RPMI7951 (cell line): ENCODE results near the gene OBSL1. TPM values are rescaled to one million over a fixed set of nuclear protein-coding genes. Genes with fewer than 3 reads are reported as not detected.
A peak's percentile ranks its signal among the peaks of the same experiment; 100 is the strongest.

Source experiments
- DNase-seq: peaks from one replicate; pipeline ENCODE4 v3.0.0-alpha.2; 2012; ENCODE audit warnings: low read depth
- total RNA-seq: library from RNA; depleted of rRNA; stranded (reverse); fragments of >200 nt; shearing (Covaris generic); gene quantifications from 2 replicates; pipeline ENCODE4 v1.2.3, GENCODE V29; 2014

The OBSL1 gene
- total RNA-seq, 1 experiment from 2014 or later: 41.5 TPM

DNA sequence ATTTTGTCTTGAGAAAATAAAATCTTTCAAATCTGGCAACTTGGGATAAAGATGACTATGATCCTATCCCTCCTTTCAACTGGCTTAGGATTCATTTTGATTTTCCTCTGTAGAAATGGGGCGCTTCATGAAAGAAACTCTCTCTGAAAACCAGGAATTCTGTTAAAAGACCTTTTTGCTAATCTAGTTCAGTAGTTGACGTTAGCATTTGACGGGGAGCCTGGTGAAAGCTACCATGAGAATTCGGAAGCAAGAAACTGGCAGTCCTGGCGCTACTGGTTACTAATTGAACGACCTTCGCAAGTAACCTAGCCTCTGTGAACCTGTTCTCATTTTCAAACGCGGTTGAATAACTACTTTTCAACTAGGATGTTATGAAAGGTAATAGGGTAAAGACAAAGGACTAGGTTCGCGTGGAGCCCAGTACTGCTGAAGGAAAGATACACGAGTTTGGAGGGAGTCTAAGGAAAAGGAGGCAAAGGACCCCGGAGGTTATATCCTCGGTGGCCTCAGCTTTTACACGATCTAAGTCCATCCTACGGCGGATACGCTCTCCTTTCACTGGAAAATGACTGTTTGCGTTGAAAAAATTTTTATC lies 25.7 kb upstream of the OBSL1 start:
- DNase-seq: peak; percentile 30

GRCh38 chr2:219595256-219595655 lies 23.9 kb upstream of the OBSL1 start:
- no peak for DNase-seq

GRCh38 chr2:219593154-219593553 lies 21.8 kb upstream of the OBSL1 start:
- no peak for DNase-seq

DNA sequence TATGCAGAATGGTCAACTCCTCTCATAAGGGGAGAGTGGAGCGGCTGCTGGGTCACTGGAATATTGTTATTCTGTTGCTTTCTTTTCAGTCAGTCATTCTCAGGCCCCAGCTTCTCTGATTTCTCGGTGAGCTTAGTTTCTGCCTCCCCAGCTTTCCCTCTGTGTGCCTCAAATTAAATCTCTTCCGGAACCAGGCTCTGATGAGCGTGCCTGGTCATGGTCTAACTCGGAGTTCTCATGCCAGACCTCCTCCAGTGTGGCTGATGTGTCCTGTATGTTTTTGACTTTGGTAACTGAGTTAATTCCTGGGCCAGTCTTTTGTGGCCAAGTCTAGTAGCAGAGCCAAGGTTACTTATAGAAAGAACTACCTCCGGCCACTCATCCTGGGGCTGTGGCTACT lies 21.4 kb upstream of the OBSL1 start:
- peak; percentile 45 for DNase-seq

- DNase-seq: no peak
Observed at GRCh38 chr2:219591091-219591490, 19.8 kb upstream of the OBSL1 start.

DNA sequence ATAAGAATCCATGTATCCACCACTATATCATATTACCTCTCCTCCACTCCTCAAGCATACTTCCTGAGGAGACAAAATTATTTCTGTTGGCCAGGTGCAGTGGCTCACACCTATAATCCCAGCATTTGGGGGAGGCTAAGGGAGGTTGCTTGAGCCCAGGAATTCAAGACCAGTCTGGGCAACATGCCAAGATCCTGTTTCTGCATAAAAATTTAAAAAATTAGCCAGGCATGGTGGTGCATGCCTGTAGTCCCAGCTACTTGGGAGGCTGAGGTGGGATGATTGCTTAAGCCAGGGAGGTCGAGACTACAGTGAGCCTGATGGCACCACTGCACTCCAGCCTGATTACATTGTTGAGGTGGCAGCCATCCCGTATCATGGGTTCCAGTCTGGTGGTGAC lies 10.0 kb upstream of the OBSL1 start:
- DNase-seq: no peak

DNA sequence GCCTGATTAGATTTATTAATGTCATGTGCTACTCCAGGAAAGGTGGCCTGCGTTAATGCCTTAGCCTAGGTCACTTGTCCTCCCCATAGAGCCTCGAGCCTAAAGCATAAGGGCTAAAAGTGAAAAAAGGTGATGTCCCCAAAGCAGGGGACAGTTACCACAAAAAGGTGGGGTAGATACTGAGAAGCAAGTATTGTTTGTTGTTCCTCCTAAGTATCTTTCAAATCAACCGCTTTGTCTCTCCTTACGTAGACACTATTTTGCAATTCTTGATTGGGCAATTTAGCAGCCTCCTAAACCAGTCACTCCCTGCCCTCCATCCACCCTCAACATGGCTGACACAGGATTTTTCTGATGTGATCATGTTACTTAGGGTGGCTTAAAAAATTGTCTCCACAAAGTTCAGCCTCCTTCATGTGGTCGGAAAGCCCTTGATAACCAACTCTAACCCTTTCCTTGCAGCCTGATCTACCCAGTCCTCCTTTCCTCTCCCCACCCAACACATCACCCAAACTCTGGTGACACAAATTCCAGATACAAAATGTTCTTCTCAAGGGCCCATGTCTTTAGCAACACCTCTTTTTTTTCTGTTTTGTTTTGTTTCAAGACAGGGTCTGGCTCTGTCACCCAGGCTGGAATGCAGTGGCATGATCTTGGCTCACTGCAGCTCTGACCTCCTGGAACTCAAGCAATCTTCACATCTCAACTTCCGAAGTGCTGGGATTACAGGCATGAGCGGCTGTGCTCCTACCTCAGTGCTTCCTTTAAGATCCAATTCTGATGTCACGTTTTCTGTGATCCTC lies 7.7 kb upstream of the OBSL1 start:
- DNase-seq: no peak

DNA sequence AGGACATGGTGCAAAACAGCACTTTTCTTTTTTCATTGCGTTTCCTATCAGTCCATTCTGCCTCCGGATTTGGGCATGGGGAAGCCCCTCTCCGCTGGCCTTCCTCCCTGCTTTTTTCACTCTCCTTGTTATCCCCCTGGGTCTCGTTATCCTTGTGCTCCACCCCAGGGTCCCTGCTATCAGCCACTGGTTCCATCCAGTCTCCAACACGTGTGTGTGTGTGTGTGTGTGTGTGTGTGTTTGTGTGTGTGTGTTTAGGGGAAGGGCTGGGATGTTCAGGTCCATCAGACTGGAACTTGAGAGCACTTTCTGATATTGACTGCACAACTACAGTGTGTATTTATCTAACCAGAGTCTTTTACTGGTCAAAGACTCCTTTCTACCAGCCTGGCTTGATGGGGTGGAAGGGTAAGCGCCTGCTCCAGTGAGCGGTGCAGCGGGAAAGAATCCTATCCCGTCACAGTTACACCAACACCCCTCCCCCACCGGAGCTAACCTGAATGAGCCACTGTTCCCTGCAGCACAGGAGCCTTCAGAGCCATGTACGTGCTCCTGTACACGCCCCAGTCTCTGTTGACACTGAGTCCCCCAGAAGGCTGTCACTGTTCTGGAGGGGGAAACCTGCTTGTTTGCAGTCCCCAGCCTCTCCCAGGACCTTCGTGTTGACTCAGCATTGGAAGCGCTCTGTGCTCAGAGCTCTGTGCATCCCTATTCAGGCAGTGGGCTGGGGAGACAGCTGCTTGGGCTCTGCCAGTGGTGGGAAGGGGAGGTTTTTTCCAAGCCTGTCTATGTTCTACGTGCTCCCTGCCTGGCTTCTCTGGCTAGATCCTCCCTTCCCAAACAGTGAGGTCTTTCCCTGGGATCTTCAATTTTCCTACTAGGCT lies 5.4 kb upstream of the OBSL1 start:
- DNase-seq: peak; percentile 35

DNA sequence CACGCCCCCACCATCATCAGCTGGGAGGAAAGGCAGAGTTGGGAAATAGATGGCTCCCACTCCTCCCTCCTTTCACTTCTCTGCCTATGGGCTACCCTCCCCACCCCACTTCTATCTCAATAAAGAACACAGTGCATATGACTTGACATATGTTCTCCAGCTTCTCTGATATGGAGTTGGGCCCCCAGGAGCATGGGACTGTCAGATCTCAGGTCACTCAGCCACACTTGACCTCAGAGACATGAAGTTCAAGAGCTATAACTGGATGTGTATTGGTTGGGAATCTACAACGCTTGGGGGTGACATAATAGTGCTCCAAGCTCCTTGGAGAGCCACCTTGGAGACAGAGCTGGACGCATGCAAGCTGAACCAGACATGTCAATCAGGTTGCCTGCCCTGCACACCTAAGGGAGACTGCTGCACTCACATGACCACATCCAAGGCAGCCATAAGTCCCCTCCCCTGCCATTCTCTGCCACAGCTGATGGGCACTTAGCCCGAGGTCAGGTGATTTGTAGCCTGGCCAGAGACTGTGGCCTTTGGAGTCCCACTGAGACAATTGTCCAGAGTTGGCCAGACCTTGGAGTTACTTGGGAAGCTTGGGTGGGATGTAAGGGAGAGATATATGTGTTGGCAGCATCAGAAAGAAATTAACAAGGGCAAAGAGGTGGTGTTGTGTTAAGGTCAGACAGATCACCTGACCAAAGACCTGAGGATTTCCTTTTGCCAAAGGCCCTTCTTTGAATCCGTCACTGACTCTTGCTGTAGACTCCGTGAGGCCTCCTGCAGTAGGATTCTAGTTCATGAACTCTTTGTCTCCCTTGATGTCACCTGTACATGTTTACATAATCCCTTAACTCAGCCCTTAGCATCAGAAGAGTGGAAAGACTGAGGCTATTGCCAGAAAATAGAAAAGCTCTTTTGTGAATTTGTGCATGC lies 4.5 kb upstream of the OBSL1 start:
- no peak for DNase-seq

GRCh38 chr2:219574484-219575311 lies 3.4 kb upstream of the OBSL1 start:
- DNase-seq: no peak

GRCh38 chr2:219573166-219573565 lies 1.8 kb upstream of the OBSL1 start:
- no peak for DNase-seq

DNA sequence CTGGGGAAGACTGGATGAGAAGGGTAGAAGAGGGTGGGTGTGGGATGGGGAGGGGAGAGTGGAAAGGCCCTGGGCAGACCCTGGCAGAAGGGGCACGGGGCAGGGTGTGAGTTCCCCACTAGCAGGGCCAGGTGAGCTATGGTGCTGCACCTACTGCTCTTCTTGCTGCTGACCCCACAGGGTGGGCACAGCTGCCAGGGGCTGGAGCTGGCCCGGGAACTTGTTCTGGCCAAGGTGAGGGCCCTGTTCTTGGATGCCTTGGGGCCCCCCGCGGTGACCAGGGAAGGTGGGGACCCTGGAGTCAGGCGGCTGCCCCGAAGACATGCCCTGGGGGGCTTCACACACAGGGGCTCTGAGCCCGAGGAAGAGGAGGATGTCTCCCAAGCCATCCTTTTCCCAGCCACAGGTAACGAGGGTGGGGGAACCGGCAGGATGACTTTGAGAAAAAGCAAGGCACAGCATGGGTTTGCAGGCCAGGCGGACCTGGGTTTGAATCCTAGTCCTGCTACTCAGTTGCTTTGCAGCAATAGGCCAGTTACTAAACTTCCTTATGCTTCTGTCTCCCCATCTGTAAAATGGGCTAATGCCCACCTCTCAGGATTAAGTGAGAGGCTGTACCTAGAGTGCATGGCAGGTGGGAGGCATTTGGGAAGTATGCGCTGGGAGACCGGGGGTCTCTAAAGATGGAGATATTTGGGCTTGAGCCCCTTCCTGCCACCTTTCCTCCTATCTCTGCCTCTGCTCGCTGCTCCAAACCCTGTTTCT lies 1.1 kb upstream of the OBSL1 start, which contains the start of gene INHA:
INHA (plus strand) TSS at position 74 of the 765 bp plus-strand sequence; CDS start at position 139, 65 bp downstream.
- DNase-seq: no peak

GRCh38 chr2:219570924-219571310 lies 422 bp downstream of the OBSL1 start:
- DNase-seq: peak; percentile 28

GRCh38 chr2:219570194-219570923 lies 980 bp downstream of the OBSL1 start:
- peak; percentile 47 for DNase-seq

DNA sequence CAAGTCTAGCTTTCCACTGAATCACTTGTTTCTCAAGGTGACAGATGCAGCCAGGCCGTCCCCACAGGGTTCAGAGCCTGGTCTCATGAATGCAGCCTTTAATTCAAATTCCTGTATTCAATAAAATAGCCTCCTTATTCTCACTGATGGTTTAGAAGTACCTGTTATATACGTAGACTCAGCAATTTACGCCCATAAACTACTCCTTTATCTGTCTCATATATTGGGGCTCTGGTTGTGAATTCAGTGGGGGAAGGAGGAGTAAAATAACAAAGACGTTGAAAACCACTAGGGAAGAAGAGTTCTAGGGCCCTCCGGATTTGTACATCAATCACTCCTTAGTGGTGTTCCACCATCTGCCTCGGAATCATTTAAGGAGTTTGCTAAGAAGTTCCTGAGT lies 1.7 kb downstream of the OBSL1 start:
- DNase-seq: no peak

GRCh38 chr2:219569041-219569440 lies 2.3 kb downstream of the OBSL1 start:
- DNase-seq: peak; percentile 60

DNA sequence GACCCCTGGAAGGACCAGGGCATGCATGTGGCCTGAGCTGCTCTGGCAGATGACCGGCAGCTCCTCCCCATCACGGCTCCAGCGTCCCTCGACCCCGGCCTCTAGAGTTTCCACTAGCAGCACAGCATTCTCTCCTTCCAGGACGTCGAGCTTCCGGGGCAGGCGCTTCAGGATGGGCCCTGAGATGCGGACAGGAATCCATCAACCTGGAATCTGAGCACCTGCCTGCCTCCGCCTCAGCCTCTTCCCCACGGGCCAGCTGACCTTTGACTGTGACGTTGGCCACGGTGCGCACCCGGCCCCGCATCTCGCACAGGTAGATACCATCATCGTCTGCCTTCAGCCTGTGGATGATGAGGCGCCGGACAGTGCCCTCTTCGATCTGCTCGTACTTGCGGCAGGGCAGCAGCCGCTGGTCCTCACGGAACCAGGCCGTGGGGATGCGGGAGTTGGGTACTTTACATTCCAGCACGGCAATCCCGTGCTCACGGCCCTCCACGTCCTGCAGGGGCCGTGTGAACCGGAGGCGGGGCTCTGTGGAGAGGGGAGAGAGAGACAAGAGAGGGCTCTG lies 3.5 kb downstream of the OBSL1 start:
- DNase-seq: no peak

DNA sequence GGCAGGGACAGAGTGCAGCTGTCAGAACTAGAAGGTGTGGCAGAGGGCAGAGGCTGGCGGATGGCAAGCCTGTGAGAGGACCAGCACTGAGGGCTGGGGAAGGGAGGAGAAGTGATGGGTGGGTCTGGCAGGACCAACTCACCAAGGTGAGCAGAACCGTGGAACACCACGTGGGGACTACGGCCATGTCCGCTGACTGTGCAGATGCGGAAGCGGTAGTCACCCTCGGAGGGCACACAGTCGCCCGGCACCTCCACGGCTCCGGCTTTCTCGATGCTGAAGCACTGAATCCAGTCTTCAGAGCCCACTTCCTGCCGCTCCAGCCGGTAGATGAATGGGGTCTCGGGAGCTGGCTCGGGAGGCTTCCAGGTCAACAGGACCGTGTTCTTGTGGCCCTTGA lies 4.2 kb downstream of the OBSL1 start:
- no peak for DNase-seq

GRCh38 chr2:219566640-219567039 lies 4.7 kb downstream of the OBSL1 start:
- DNase-seq: no peak
